Stomach (tissue), 9 donors: ENCODE measurements around the gene SGK1. TPM values are rescaled to one million over a fixed set of nuclear protein-coding genes. Genes with fewer than 3 reads are reported as not detected.
"Not testable (repeated sequence)": the region's sequence is repeated elsewhere in the genome, so short reads cannot be mapped to it uniquely, and the experiment has no call there.

ENCODE experiments used
- DNase-seq, 2 donors: peaks; one replicate each; pipeline versions ENCODE4 v3.0.0 to v3.0.0-alpha.2; 2013 to 2019
- H3K27ac ChIP-seq, 5 donors: fragments of 200-600 bp in 4 of 5; sonication (generic) in 4 of 5; one replicate each; pipeline ENCODE4 v1.5.1; 2013 to 2019; ENCODE audit warnings: mild to moderate bottlenecking in 1 of 5, moderate library complexity in 1 of 5
- H3K27me3 ChIP-seq, 3 donors: fragments of 200-600 bp; sonication (generic); one replicate each; pipeline ENCODE4 v1.5.1; 2017 to 2019; ENCODE audit warnings: mixed run types in 1 of 3
- H3K36me3 ChIP-seq, 4 donors: fragments of 200-600 bp; sonication (generic); 1 replicate in 3 of 4; 2 replicates in 1 of 4; pipeline ENCODE4 v1.5.1; 2016 to 2019
- H3K4me1 ChIP-seq, 4 donors: fragments of 200-600 bp; sonication (generic); one replicate each; pipeline ENCODE4 v1.5.1; 2016 to 2019
- H3K4me3 ChIP-seq, 4 donors: fragments of 200-600 bp; sonication (generic) in 3 of 4; one replicate each; pipeline ENCODE4 v1.5.1; 2016 to 2019; ENCODE audit warnings: mild to moderate bottlenecking in 1 of 4
- H3K9me3 ChIP-seq, 4 donors: fragments of 200-600 bp; sonication (generic); one replicate each; pipeline ENCODE4 v1.5.1; 2016 to 2019
- CTCF ChIP-seq, 7 experiments: fragments of 450-650 bp in 4 of 7; fragments of 200-600 bp in 3 of 7; sonication (generic) in 3 of 7; IDR thresholded peaks; one replicate each; pipeline ENCODE4 v1.5.1; 2016 to 2019; ENCODE audit warnings: antibody characterized with exemption in 7 of 7, control low read depth in 2 of 7, mild to moderate bottlenecking in 1 of 7
- EP300 ChIP-seq: sonication (generic); formaldehyde crosslinking; IDR thresholded peaks from one replicate; pipeline ENCODE4 v1.6.1; 2017; ENCODE audit warnings: antibody characterized with exemption
- POLR2A ChIP-seq, 4 donors: fragments of 450-650 bp; IDR thresholded peaks; one replicate each; pipeline ENCODE4 v1.6.1; 2016; ENCODE audit warnings: antibody characterized with exemption in 4 of 4, control low read depth in 2 of 4, mild to moderate bottlenecking in 1 of 4, moderate library complexity in 1 of 4
- POLR2AphosphoS5 ChIP-seq, 3 donors: sonication (generic); formaldehyde crosslinking; IDR thresholded peaks; one replicate each; pipeline ENCODE4 v1.6.1; 2016; ENCODE audit warnings: antibody characterized with exemption in 3 of 3
- WGBS, 5 donors: extraction: QIAGEN DNeasy Blood & Tissue Kit in 3 of 5; methylation state at CpG; one replicate each; pipeline versions ENCODE4 v1.1.5 to v1.1.7; 2013 to 2018; 5-methylcytosine and 5-hydroxymethylcytosine counted together
- intact Hi-C: fragments of 100-400 bp; cut with DNase I; formaldehyde crosslinking; loops from one replicate; pipeline ENCODE4 v1.15.1; 2023; ENCODE audit warnings: low total_unique reads
- polyA plus RNA-seq, 3 donors: library from polyadenylated mRNA; stranded (reverse); fragments of 200-250 nt; gene quantifications; one replicate each; pipeline ENCODE4 v1.2.3, GENCODE V29; 2013
- total RNA-seq, 5 donors: library from RNA; depleted of rRNA; stranded (reverse); fragments of >200 nt; gene quantifications; one replicate each; pipeline versions ENCODE4 v1.1.0 to v1.2.3, GENCODE V29; 2014 to 2016
- donor health status: healthy with polysubstance abuse.
- donor health status: Bipolar disorder and iron deficiency.
- donor health status: healthy.

The SGK1 gene
- total and polyA plus RNA-seq, 8 donors, result 72.3 to 347 (median 154) TPM

DNA sequence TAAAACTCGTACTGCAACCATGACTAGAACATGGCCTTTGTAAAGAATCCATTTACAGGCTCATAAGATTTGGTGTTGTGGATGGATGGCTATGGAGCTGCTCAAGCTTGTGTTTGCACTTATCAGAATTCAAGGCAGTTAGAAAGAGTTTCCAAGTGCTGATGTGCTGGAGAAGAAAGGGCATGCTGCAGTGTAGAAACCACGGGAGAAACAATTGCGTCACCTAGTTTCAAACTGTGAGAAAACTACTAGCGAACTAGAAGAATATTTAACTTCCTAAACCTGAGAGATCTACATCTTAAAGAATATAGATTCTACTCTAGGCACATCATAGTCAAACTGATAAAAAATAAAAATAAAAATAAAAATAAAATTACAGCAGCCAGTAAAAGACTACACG is 116.2 kb downstream of the SGK1 start:
- WGBS, 5 donors, result 86 to 92% (median 91%) methylated on average over 5 of the region's 5 CpGs
- TF ChIP-seq CTCF (IDR thresholded peaks at IDR 0.05) (no peak), EP300 (no peak), POLR2AphosphoS5 (IDR thresholded peaks at IDR 0.05) (no peak), POLR2A (IDR thresholded peaks at IDR 0.05) (no peak)
- intact Hi-C loops, result no loop called here
- Histone ChIP-seq H3K27me3 (no peaks in the 10 kb centered on the region), H3K4me3 (no peak overlapping the region), H3K9me3 (peaks cover 0 to 7% (median 3%) of the 10 kb centered on the region in 4 donors), H3K27ac (no peak overlapping the region), H3K36me3 (no peaks in the 10 kb centered on the region), H3K4me1 (peaks cover 0 to 10% (median 2%) of the 10 kb centered on the region in 4 donors)
- no peak for DNase-seq

- peak in 1 of 2 donors; percentile 38 for DNase-seq
- WGBS, 5 donors, result 40 to 68% (median 55%) methylated on average over 5 of the region's 5 CpGs
Measured at GRCh38 chr6:134199848-134200606, 117.9 kb downstream of the SGK1 start.

DNA sequence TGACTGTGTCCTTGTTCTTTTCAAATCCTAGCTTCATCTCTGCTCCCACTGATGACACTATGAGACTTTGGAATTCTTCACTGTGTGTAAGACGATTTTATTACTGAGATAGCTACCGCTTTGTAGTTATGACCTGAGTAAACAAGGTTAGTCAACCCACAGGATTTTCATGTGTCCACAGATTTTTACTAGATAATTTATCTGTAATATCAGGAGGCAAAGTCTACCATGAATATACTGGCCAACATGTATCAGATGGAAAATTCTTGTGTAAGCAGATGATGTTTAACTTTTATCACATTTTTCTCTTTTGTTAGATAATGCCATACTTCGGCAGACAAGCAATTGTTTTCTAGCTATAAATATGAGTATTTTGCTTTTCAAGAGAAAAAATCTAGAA is 119.8 kb downstream of the SGK1 start:
- Histone ChIP-seq H3K27me3 (no peaks in the 10 kb centered on the region), H3K4me3 (no peak overlapping the region), H3K9me3 (no peaks in the 10 kb centered on the region), H3K36me3 (no peaks in the 10 kb centered on the region), H3K27ac (no peak overlapping the region), H3K4me1 (peaks cover 0 to 10% (median 2%) of the 10 kb centered on the region in 4 donors)
- 45 to 73% (median 65%) methylated on average over 3 of the region's 3 CpGs for WGBS, 5 donors
- TF ChIP-seq EP300, result no peak
- no peak for TF ChIP-seq POLR2AphosphoS5 (IDR thresholded peaks at IDR 0.05)
- no peak for TF ChIP-seq POLR2A (IDR thresholded peaks at IDR 0.05)
- no peak for TF ChIP-seq CTCF (IDR thresholded peaks at IDR 0.05)
- DNase-seq, result no peak
- intact Hi-C loops, result no loop called here

More at GRCh38 chr6:134199848-134200606, 117.9 kb downstream of the SGK1 start:
- Histone ChIP-seq H3K27ac (no peak overlapping the region), H3K4me3 (no peak overlapping the region), H3K9me3 (peaks cover 0 to 7% (median 3%) of the 10 kb centered on the region in 4 donors), H3K36me3 (no peaks in the 10 kb centered on the region), H3K27me3 (no peaks in the 10 kb centered on the region), H3K4me1 (peaks cover 0 to 10% (median 2%) of the 10 kb centered on the region in 4 donors)
- TF ChIP-seq EP300 (no peak), CTCF (IDR thresholded peaks at IDR 0.05) (no peak), POLR2A (IDR thresholded peaks at IDR 0.05) (no peak)
- intact Hi-C loops, result no loop called here

DNA sequence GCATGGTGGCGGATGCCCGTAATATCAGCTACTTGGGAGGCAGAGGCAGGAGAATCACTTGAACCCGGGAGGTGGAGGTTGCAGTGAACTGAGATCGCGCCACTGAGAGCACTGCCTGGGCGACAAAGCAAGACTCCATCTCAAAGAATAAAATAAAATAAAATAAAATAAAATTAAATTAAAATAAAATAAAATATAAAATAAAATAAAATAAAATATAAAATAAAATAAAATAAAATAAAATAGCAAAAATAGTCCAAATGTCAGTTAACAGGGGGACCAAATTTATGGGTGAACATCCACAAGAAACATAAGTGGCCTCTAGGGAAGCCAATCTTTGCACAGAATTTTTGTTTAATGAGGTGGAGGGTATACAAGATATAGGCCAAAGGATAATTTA is 120.2 kb downstream of the SGK1 start:
- H3K4me3 ChIP-seq, H3K27me3 ChIP-seq, H3K9me3 ChIP-seq, H3K27ac ChIP-seq, intact Hi-C loops, DNase-seq, H3K36me3 ChIP-seq: not testable (repeated sequence)
- 91 to 99% (median 94%) methylated on average over 6 of the region's 6 CpGs for WGBS, 5 donors
- H3K4me1 ChIP-seq, result peaks cover 0 to 10% (median 2%) of the 10 kb centered on the region in 4 donors

DNA sequence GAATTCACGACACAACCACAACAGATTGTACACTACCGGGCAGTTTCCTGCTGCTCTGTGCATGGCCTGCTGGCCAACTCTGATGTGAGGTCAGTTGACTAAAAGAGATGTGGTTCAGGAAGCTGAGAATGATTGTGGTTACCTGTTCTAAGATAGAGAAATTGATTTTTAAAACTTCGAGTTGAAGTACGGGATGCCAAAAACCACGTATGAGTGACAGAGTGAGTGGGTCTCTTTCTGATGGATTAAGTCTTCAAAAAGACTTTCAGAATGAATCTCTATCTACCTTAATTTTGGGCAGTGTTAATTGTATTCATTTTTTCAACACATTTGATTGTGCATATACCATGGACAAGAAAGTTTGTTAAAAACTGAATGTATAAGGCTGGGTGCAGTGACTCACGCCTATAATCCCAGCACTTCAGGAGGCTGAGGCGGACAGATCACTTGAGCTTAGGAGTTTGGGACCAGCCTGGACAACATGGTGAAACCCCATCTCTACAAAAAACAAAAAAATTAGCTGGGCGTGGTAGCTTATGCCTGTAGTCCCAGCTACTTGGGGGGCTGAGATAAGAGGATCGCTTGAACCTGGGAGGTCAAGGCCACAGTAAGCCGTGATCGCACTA is 121.2 kb downstream of the SGK1 start:
- no peaks in the 10 kb centered on the region for H3K9me3 ChIP-seq
- no peak overlapping the region for H3K4me3 ChIP-seq
- H3K27me3 ChIP-seq, result no peaks in the 10 kb centered on the region
- peaks cover 0 to 10% (median 2%) of the 10 kb centered on the region in 4 donors for H3K4me1 ChIP-seq
- TF ChIP-seq POLR2AphosphoS5 (IDR thresholded peaks at IDR 0.05), result no peak
- no peak for TF ChIP-seq EP300
- no peak for TF ChIP-seq CTCF (IDR thresholded peaks at IDR 0.05)
- TF ChIP-seq POLR2A (IDR thresholded peaks at IDR 0.05), result no peak
- H3K36me3 ChIP-seq, result no peaks in the 10 kb centered on the region
- intact Hi-C loops, result no loop called here
- no peak overlapping the region for H3K27ac ChIP-seq
- DNase-seq, result no peak
- WGBS, 5 donors, result 84 to 90% (median 87%) methylated on average over 11 of the region's 11 CpGs
